B cell (primary cell): ENCODE results near the gene ERAP2. TPM values are rescaled to one million over a fixed set of nuclear protein-coding genes. Genes with fewer than 3 reads are reported as not detected.
A peak's percentile ranks its signal among the peaks of the same experiment; 100 is the strongest.

Experiments
- ATAC-seq: fragments of 200-7000 bp; cut with Tn5 transposase; one replicate; pipeline ENCODE4 v1.10.0; 2021; ENCODE audit warnings: low read depth, mild to moderate bottlenecking, moderate number of reproducible peaks, moderate library complexity
- CTCF ChIA-PET: fragments of 350-600 bp; sonication (Branson Sonifier 250); formaldehyde crosslinking; loops from one replicate; lab custom pipeline; 2021; ENCODE audit warnings: antibody characterized with exemption, inconsistent platforms; lab: Charles Lee
- POLR2A ChIA-PET: fragments of 350-600 bp; sonication (Branson Sonifier 250); formaldehyde crosslinking; loops from one replicate; lab custom pipeline; 2021; ENCODE audit warnings: antibody characterized with exemption; lab: Charles Lee
- DNase-seq: peaks from one replicate; pipeline ENCODE4 v3.0.0; 2013
- H2AFZ ChIP-seq: 2 replicates; pipeline ENCODE4 v1.6.1; 2012; ENCODE audit warnings: mild to moderate bottlenecking, low read depth, low read length; ENCODE audit not compliant: insufficient read depth, poor library complexity, severe bottlenecking
- H3K27ac ChIP-seq, 2 donors: 1 replicate in 1 of 2; 2 replicates in 1 of 2; pipeline ENCODE4 v1.5.1; 2012 to 2013; ENCODE audit warnings: low read length in 2 of 2, mild to moderate bottlenecking in 2 of 2, moderate library complexity in 1 of 2
- H3K27me3 ChIP-seq, 4 experiments: fragments of 200-600 bp in 1 of 4; sonication (generic) in 1 of 4; replicated peaks in 1 of 4; 1 replicate in 2 of 4; 2 replicates in 2 of 4; pipeline versions ENCODE4 v1.6.1 to v1.7.0; 2013 to 2016; ENCODE audit warnings: low read length in 3 of 4, mild to moderate bottlenecking in 2 of 4, mixed read lengths in 1 of 4, moderate library complexity in 1 of 4; ENCODE audit not compliant: insufficient read depth in 4 of 4, control insufficient read depth in 3 of 4; ENCODE audit errors: control extremely low read depth in 1 of 4
- H3K36me3 ChIP-seq, 2 experiments: replicated peaks in 1 of 2; 1 replicate in 1 of 2; 2 replicates in 1 of 2; pipeline versions ENCODE4 v1.6.1 to v1.7.1; 2013; ENCODE audit warnings: low read length in 1 of 2; ENCODE audit not compliant: insufficient read depth in 2 of 2, control insufficient read depth in 1 of 2; ENCODE audit errors: control extremely low read depth in 1 of 2, extremely low read depth in 1 of 2
- H3K4me1 ChIP-seq, 2 donors: fragments of 200-600 bp in 1 of 2; sonication (generic) in 1 of 2; 1 replicate in 1 of 2; 2 replicates in 1 of 2; pipeline versions ENCODE4 v1.5.1 to v1.6.1; 2013 to 2017; ENCODE audit warnings: low read length in 2 of 2; ENCODE audit not compliant: control insufficient read depth in 2 of 2, insufficient read depth in 2 of 2
- H3K4me2 ChIP-seq: replicated peaks from 2 replicates; pipeline ENCODE3; 2012; ENCODE audit warnings: mild to moderate bottlenecking, low read depth, low read length; ENCODE audit not compliant: poor library complexity, severe bottlenecking
- H3K4me3 ChIP-seq, 5 experiments: fragments of 200-600 bp in 1 of 5; sonication (generic) in 1 of 5; 1 replicate in 3 of 5; 2 replicates in 2 of 5; pipeline versions ENCODE4 v1.5.1 to v1.7.0; 2011 to 2016; ENCODE audit warnings: low read length in 4 of 5, mild to moderate bottlenecking in 4 of 5, low read depth in 2 of 5, control low read depth in 1 of 5, moderate library complexity in 1 of 5; ENCODE audit not compliant: insufficient read depth in 1 of 5; ENCODE audit errors: control extremely low read depth in 1 of 5, extremely low read depth in 1 of 5
- H3K79me2 ChIP-seq: fragments of 200-600 bp; sonication (generic); one replicate; pipeline ENCODE4 v1.6.0; 2016; ENCODE audit warnings: low read length; ENCODE audit not compliant: control insufficient read depth, insufficient read depth
- H3K9ac ChIP-seq: fragments of 200-600 bp; sonication (generic); 2 replicates; pipeline ENCODE4 v1.6.1; 2017; ENCODE audit warnings: mild to moderate bottlenecking, low read length, moderate library complexity
- H3K9me3 ChIP-seq, 3 donors: one replicate each; pipeline versions ENCODE4 v1.6.1 to v1.7.1; 2013; ENCODE audit warnings: low read length in 2 of 3; ENCODE audit not compliant: control insufficient read depth in 2 of 3, insufficient read depth in 1 of 3; ENCODE audit errors: control extremely low read depth in 1 of 3
- H4K20me1 ChIP-seq: 2 replicates; pipeline ENCODE4 v1.6.0; 2012; ENCODE audit warnings: mild to moderate bottlenecking, low read length; ENCODE audit not compliant: insufficient read depth, control insufficient read depth, poor library complexity, severe bottlenecking
- H3K27ac Mint-ChIP-seq: one replicate; pipeline ENCODE4 v1.8.0; 2021; ENCODE audit warnings: mixed read lengths
- H3K27me3 Mint-ChIP-seq: one replicate; pipeline ENCODE4 v1.8.0; 2021; ENCODE audit warnings: mixed read lengths
- H3K4me1 Mint-ChIP-seq: one replicate; pipeline ENCODE4 v1.8.0; 2021; ENCODE audit warnings: mixed read lengths
- H3K4me3 Mint-ChIP-seq: one replicate; pipeline ENCODE4 v1.8.0; 2021; ENCODE audit warnings: mixed read lengths
- H3K9me3 Mint-ChIP-seq: one replicate; pipeline ENCODE4 v1.8.0; 2022; ENCODE audit warnings: mixed read lengths; ENCODE audit not compliant: insufficient read depth
- CTCF ChIP-seq: fragments of 200-600 bp; IDR thresholded peaks from one replicate; pipeline ENCODE4 v1.8.0; 2022; ENCODE audit warnings: antibody characterized with exemption, mild to moderate bottlenecking
- EZH2 ChIP-seq: IDR thresholded peaks from 2 replicates; pipeline ENCODE4 v1.6.1; 2012; ENCODE audit warnings: borderline replicate concordance, low read depth, mild to moderate bottlenecking, moderate library complexity, low read length; ENCODE audit not compliant: insufficient read depth, poor library complexity, severe bottlenecking
- WGBS: methylation state at CpG from one replicate; pipeline ENCODE4 v1.1.5; 2013; ENCODE audit warnings: missing lambda C conversion rate; ENCODE audit not compliant: insufficient coverage; 5-methylcytosine and 5-hydroxymethylcytosine counted together
- intact Hi-C: fragments of 100-400 bp; cut with micrococcal nuclease; formaldehyde crosslinking; loops from one replicate; pipeline ENCODE4 v1.10.0; 2022
- polyA plus RNA-seq: library from polyadenylated mRNA; depleted of rRNA; stranded (reverse); fragments of >200 nt; gene quantifications from 2 replicates; pipeline ENCODE4 v1.2.3, GENCODE V29; 2012
- total RNA-seq, 2 donors: library from RNA; stranded (reverse); fragments of 120-200 nt in 1 of 2; gene quantifications; 1 replicate in 1 of 2; 2 replicates in 1 of 2; pipeline versions ENCODE4 v1.2.3 to v1.2.4, GENCODE V29; 2013 to 2022

ERAP2 gene
- total and polyA plus RNA-seq, 2 donors (not counting 1 experiment from before 2014, with no cell fraction given): 18.5 to 74.2 TPM

GRCh38 chr5:96931605-96932004 lies 55.3 kb downstream of the ERAP2 start:
- peak; percentile 72 for DNase-seq
- no peak for TF ChIP-seq EZH2
- TF ChIP-seq CTCF: no peak
- Histone ChIP-seq H3K79me2 (peaks cover 28% of the 10 kb centered on the region), H3K36me3 (peaks cover 0 to 1% of the 10 kb centered on the region in 2 experiments), H3K9ac (no peak overlapping the region), H3K4me2 (peak overlapping the region; percentile 82), H3K9me3 (no peaks in the 10 kb centered on the region), H2AFZ (no peak overlapping the region), H4K20me1 (no peaks in the 10 kb centered on the region), H3K4me3 (peak overlapping the region in 1 of 5 experiments; percentile 99), H3K4me1 (peaks cover 34 to 39% of the 10 kb centered on the region in 2 donors), H3K27me3 (no peaks in the 10 kb centered on the region), H3K27ac (peak overlapping the region; percentile 14 to 88)
- no CpG with 5 or more reads among the region's 1 CpG for WGBS
- POLR2A ChIA-PET: no interaction called here
- ATAC-seq: no peak
- Mint-ChIP-seq H3K27ac (peak overlapping the region; percentile 81), H3K27me3 (no peaks in the 10 kb centered on the region), H3K4me1 (peaks cover 63% of the 10 kb centered on the region), H3K4me3 (peak overlapping the region; percentile 69), H3K9me3 (no peaks in the 10 kb centered on the region)
- CTCF ChIA-PET: interaction anchor here (0.7 to 4.4 kb wide), 6 partner anchors 20 to 231 kb away, joined by 3 to 24 read pairs (median 4); no protein-coding TSS in a partner anchor
- intact Hi-C loops: no loop called here

- H3K4me2 ChIP-seq: peak overlapping the region; percentile 82
- no peaks in the 10 kb centered on the region for H3K27me3 ChIP-seq
- H2AFZ ChIP-seq: no peak overlapping the region
- CTCF ChIA-PET: interaction anchor here (1.0 to 4.4 kb wide), 5 partner anchors 21 to 231 kb away, joined by 3 to 24 read pairs (median 5); no protein-coding TSS in a partner anchor
- H3K36me3 ChIP-seq: peaks cover 0 to 1% of the 10 kb centered on the region in 2 experiments
- intact Hi-C loops: no loop called here
- peaks cover 32% of the 10 kb centered on the region for H3K79me2 ChIP-seq
- no peaks in the 10 kb centered on the region for H3K9me3 Mint-ChIP-seq
- ATAC-seq: no peak
- H3K4me1 Mint-ChIP-seq: peaks cover 64% of the 10 kb centered on the region
- H3K27me3 Mint-ChIP-seq: no peaks in the 10 kb centered on the region
- H3K9me3 ChIP-seq: no peaks in the 10 kb centered on the region
- peaks cover 36 to 41% of the 10 kb centered on the region in 2 donors for H3K4me1 ChIP-seq
- peak overlapping the region; percentile 81 for H3K27ac Mint-ChIP-seq
- DNase-seq: no peak
- peak overlapping the region; percentile 69 for H3K4me3 Mint-ChIP-seq
- no CpG with 5 or more reads among the region's 5 CpGs for WGBS
- no peak for TF ChIP-seq EZH2
- no peak for TF ChIP-seq CTCF
- H3K9ac ChIP-seq: peak overlapping the region; percentile 87
- peak overlapping the region in 1 of 5 experiments; percentile 99 for H3K4me3 ChIP-seq
- no peaks in the 10 kb centered on the region for H4K20me1 ChIP-seq
- H3K27ac ChIP-seq: peak overlapping the region; percentile 88 to 93
- POLR2A ChIA-PET: no interaction called here
Measured at GRCh38 chr5:96932026-96932425, 55.7 kb downstream of the ERAP2 start.
